GM12865 (cell line): ENCODE results near the gene MBD4.
"Not testable (repeated sequence)": the region's sequence is repeated elsewhere in the genome, so short reads cannot be mapped to it uniquely, and the experiment has no call there.

Experiments
- DNase-seq: peaks from one replicate; pipeline ENCODE4 v3.0.0; 2010; ENCODE audit warnings: low read depth
- H3K4me3 ChIP-seq: 2 replicates; pipeline ENCODE4 v1.5.1; 2011; ENCODE audit warnings: mild to moderate bottlenecking, low read depth, low read length, control low read depth
- CTCF ChIP-seq: IDR thresholded peaks from 2 replicates; pipeline ENCODE4 v1.5.1; 2011; ENCODE audit warnings: low read length, control low read depth, low read depth, inconsistent platforms; ENCODE audit not compliant: insufficient read depth; ENCODE audit errors: missing control alignments

MBD4 gene

GRCh38 chr3:129387487-129387886 lies 52.3 kb downstream of the MBD4 start:
- no peak for DNase-seq
- H3K4me3 ChIP-seq = no peak overlapping the region
- no peak for TF ChIP-seq CTCF

- no peak overlapping the region for H3K4me3 ChIP-seq
- DNase-seq = no peak
- no peak for TF ChIP-seq CTCF
Observed at GRCh38 chr3:129386984-129387383, 52.8 kb downstream of the MBD4 start.

- not testable (repeated sequence) for DNase-seq, H3K4me3 ChIP-seq
Observed at GRCh38 chr3:129385507-129385906, 54.2 kb downstream of the MBD4 start.

- H3K4me3 ChIP-seq = no peak overlapping the region
- no peak for DNase-seq
- TF ChIP-seq CTCF = no peak
Observed at GRCh38 chr3:129384594-129385323, 55.0 kb downstream of the MBD4 start.

- not testable (repeated sequence) for H3K4me3 ChIP-seq, DNase-seq
Observed at GRCh38 chr3:129384103-129384502, 55.6 kb downstream of the MBD4 start.

GRCh38 chr3:129383292-129383860 lies 56.4 kb downstream of the MBD4 start:
- H3K4me3 ChIP-seq = no peak overlapping the region
- DNase-seq = peak; percentile 69
- peak; percentile 83 for TF ChIP-seq CTCF

GRCh38 chr3:129382366-129382765 lies 57.4 kb downstream of the MBD4 start:
- no peak for TF ChIP-seq CTCF
- H3K4me3 ChIP-seq = no peak overlapping the region
- DNase-seq = no peak
